IMR-90 (cell line): ENCODE measurements around the gene LTBP1. TPM values are rescaled to one million over a fixed set of nuclear protein-coding genes. Genes with fewer than 3 reads are reported as not detected.

Experiments used
- ATAC-seq: fragments of 200-7000 bp; cut with Tn5 transposase; 2 replicates; pipeline ENCODE4 v1.9.1; 2020; ENCODE audit warnings: low read depth, mild to moderate bottlenecking, moderate library complexity
- BruUV-seq: library from RNA; stranded (reverse); fragments of 400-500 nt; replicated peaks from 2 replicates; lab custom pipeline; 2021; lab: Mats Ljungman, UMichigan
- CTCF ChIA-PET: fragments of 300-600 bp; formaldehyde crosslinking; extraction: SDS; loops from one replicate; lab custom pipeline; 2021; ENCODE audit warnings: antibody characterized with exemption; lab: Yijun Ruan, JAX
- POLR2A ChIA-PET: fragments of 300-600 bp; sonication (Branson Sonifier 250); formaldehyde crosslinking; loops from one replicate; lab custom pipeline; 2022; ENCODE audit warnings: antibody characterized with exemption; ENCODE audit not compliant: unreplicated experiment; lab: Charles Lee
- DNase-seq: peaks from one replicate; pipeline ENCODE4 v3.0.0; 2013
- H2AFZ ChIP-seq: replicated peaks from 2 replicates; pipeline ENCODE3; 2013; ENCODE audit warnings: low read length, mild to moderate bottlenecking; ENCODE audit not compliant: poor library complexity
- H2AK5ac ChIP-seq: 2 replicates; pipeline ENCODE4 v1.6.1; 2013; ENCODE audit warnings: low read depth, low read length, inconsistent platforms
- H2AK9ac ChIP-seq: replicated peaks from 2 replicates; pipeline ENCODE3; 2013; ENCODE audit warnings: mild to moderate bottlenecking, low read depth, low read length, moderate library complexity; ENCODE audit not compliant: poor library complexity
- H2BK120ac ChIP-seq: 2 replicates; pipeline ENCODE4 v1.6.1; 2013; ENCODE audit warnings: low read depth, low read length, inconsistent platforms
- H2BK15ac ChIP-seq: 3 replicates; pipeline ENCODE4 v1.6.1; 2013; ENCODE audit warnings: low read depth, low read length, inconsistent platforms
- H2BK20ac ChIP-seq: 2 replicates; pipeline ENCODE4 v1.6.1; 2013; ENCODE audit warnings: low read depth, mild to moderate bottlenecking, inconsistent platforms, low read length, moderate library complexity
- H2BK5ac ChIP-seq: 2 replicates; pipeline ENCODE4 v1.6.1; 2013; ENCODE audit warnings: mild to moderate bottlenecking, low read depth, low read length, inconsistent platforms; ENCODE audit not compliant: poor library complexity, severe bottlenecking
- H3K14ac ChIP-seq: replicated peaks from 2 replicates; pipeline ENCODE4 v1.6.1; 2013; ENCODE audit warnings: low read depth, low read length, inconsistent platforms
- H3K18ac ChIP-seq: 2 replicates; pipeline ENCODE4 v1.6.1; 2013; ENCODE audit warnings: low read depth, low read length, control low read depth
- H3K23ac ChIP-seq: 2 replicates; pipeline ENCODE4 v1.6.1; 2013; ENCODE audit warnings: low read depth, low read length, inconsistent platforms
- H3K27ac ChIP-seq: 2 replicates; pipeline ENCODE4 v1.5.1; 2013; ENCODE audit warnings: mild to moderate bottlenecking, control low read depth, low read length; ENCODE audit not compliant: insufficient read depth
- H3K27me3 ChIP-seq: 2 replicates; pipeline ENCODE4 v1.6.1; 2013; ENCODE audit warnings: low read length; ENCODE audit not compliant: control insufficient read depth, insufficient read depth
- H3K36me3 ChIP-seq: 2 replicates; pipeline ENCODE4 v1.6.1; 2013; ENCODE audit warnings: low read length, mixed read lengths; ENCODE audit not compliant: control insufficient read depth, insufficient read depth
- H3K4ac ChIP-seq: 2 replicates; pipeline ENCODE4 v1.6.1; 2013; ENCODE audit warnings: low read depth, low read length, inconsistent platforms
- H3K4me1 ChIP-seq: 2 replicates; pipeline ENCODE4 v1.6.1; 2013; ENCODE audit warnings: low read length, mixed read lengths; ENCODE audit not compliant: control insufficient read depth, insufficient read depth
- H3K4me2 ChIP-seq: 2 replicates; pipeline ENCODE4 v1.6.1; 2013; ENCODE audit warnings: low read depth, mild to moderate bottlenecking, control low read depth, low read length, moderate library complexity
- H3K4me3 ChIP-seq: 2 replicates; pipeline ENCODE4 v1.5.1; 2013; ENCODE audit warnings: low read depth, mild to moderate bottlenecking, control low read depth, low read length, moderate library complexity; ENCODE audit not compliant: insufficient read depth
- H3K56ac ChIP-seq: 2 replicates; pipeline ENCODE4 v1.6.1; 2013; ENCODE audit warnings: low read length, inconsistent platforms; ENCODE audit not compliant: insufficient read depth; ENCODE audit errors: extremely low read depth
- H3K79me1 ChIP-seq, 2 experiments: 2 replicates each; pipeline ENCODE4 v1.6.1; 2013; ENCODE audit warnings: low read length in 2 of 2, inconsistent platforms in 1 of 2, low read depth in 1 of 2
- H3K9ac ChIP-seq: 2 replicates; pipeline ENCODE4 v1.6.1; 2013; ENCODE audit warnings: low read depth, low read length, control low read depth
- H3K9me1 ChIP-seq: 2 replicates; pipeline ENCODE4 v1.6.1; 2013; ENCODE audit warnings: low read length, inconsistent platforms; ENCODE audit not compliant: insufficient read depth
- H3K9me3 ChIP-seq: 2 replicates; pipeline ENCODE4 v1.6.1; 2013; ENCODE audit warnings: low read length; ENCODE audit not compliant: control insufficient read depth, insufficient read depth
- H4K20me1 ChIP-seq: 2 replicates; pipeline ENCODE4 v1.6.1; 2013; ENCODE audit warnings: low read length, inconsistent platforms; ENCODE audit not compliant: insufficient read depth
- H4K5ac ChIP-seq: 2 replicates; pipeline ENCODE4 v1.6.1; 2013; ENCODE audit warnings: mild to moderate bottlenecking, low read depth, low read length, control low read depth
- H4K8ac ChIP-seq, 2 experiments: 2 replicates each; pipeline ENCODE4 v1.6.1; 2013; ENCODE audit warnings: low read depth in 2 of 2, low read length in 2 of 2, control low read depth in 1 of 2, inconsistent platforms in 1 of 2
- H4K91ac ChIP-seq: 2 replicates; pipeline ENCODE4 v1.6.1; 2013; ENCODE audit warnings: low read depth, low read length, inconsistent platforms; ENCODE audit not compliant: insufficient read depth
- CEBPB ChIP-seq: IDR thresholded peaks from 2 replicates; pipeline ENCODE4 v1.6.1; 2012; ENCODE audit warnings: low read depth, low read length, improper control_type of control experiment
- CHD1 ChIP-seq: IDR thresholded peaks from 2 replicates; pipeline ENCODE4 v1.6.1; 2012; ENCODE audit warnings: low read depth, low read length, improper control_type of control experiment
- NFE2L2 ChIP-seq: fragments of 150-350 bp; IDR thresholded peaks from 2 replicates; pipeline ENCODE4 v1.6.1; 2016; ENCODE audit warnings: low read depth, mild to moderate bottlenecking, low read length
- RFX5 ChIP-seq: IDR thresholded peaks from 2 replicates; pipeline ENCODE4 v1.8.0; 2012; ENCODE audit warnings: low read depth, mild to moderate bottlenecking, low read length, moderate library complexity
- WGBS, 2 experiments: methylation state at CpG; one replicate each; pipeline versions ENCODE4 v1.1.5 to v1.1.7; 2013; ENCODE audit warnings: missing lambda C conversion rate in 2 of 2; ENCODE audit not compliant: insufficient read length in 1 of 2; ENCODE audit errors: extremely low coverage in 2 of 2; 5-methylcytosine and 5-hydroxymethylcytosine counted together
- dilution Hi-C: fragments of 300-500 bp; cut with HindIII; formaldehyde crosslinking; loops from one replicate; pipeline ENCODE4 v1.14.3; 2018; ENCODE audit warnings: low sequenced_read_pairs; ENCODE audit not compliant: unreplicated experiment
- in situ Hi-C: fragments of 300-500 bp; cut with MboI; formaldehyde crosslinking; loops from 3 replicates; pipeline ENCODE4 v1.14.3; 2019; ENCODE audit warnings: low sequenced_read_pairs, inconsistent platforms, mixed read lengths
- intact Hi-C: fragments of 100-400 bp; cut with micrococcal nuclease; formaldehyde crosslinking; loops from 2 replicates; pipeline ENCODE4 v1.10.0; 2022
- polyA plus RNA-seq, 3 experiments: library from polyadenylated mRNA; depleted of rRNA; stranded (reverse); fragments of >200 nt; gene quantifications; 2 replicates each; pipeline ENCODE4 v1.2.3, GENCODE V29; 2012; ENCODE audit warnings: low replicate concordance in 1 of 3
- total RNA-seq: library from RNA; depleted of rRNA; stranded (reverse); fragments of >200 nt; gene quantifications from 2 replicates; pipeline ENCODE4 v1.2.3, GENCODE V29; 2012

Gene LTBP1
- total and polyA plus RNA-seq, 2 of the 4 experiments (the other 2 are of a cell fraction) = 235 to 326 TPM

GRCh38 chr2:33129263-33130053, 182.7 kb downstream of the LTBP1 start:
- Histone ChIP-seq H3K4me2 (no peak overlapping the region), H3K14ac (no peak overlapping the region), H3K9me3 (no peaks in the 10 kb centered on the region), H2BK20ac (peak overlapping the region; percentile 36; the same call in 1 of the 2 replicates), H2BK5ac (no peak overlapping the region), H3K23ac (no peak overlapping the region), H3K4me3 (no peak overlapping the region), H2AK5ac (no peak overlapping the region; the same call in 1 of the 2 replicates), H3K4ac (peak overlapping the region; percentile 2; the same call in 1 of the 2 replicates), H2AFZ (no peak overlapping the region), H2BK120ac (peak overlapping the region; percentile 91), H3K27me3 (no peaks in the 10 kb centered on the region), H4K91ac (no peak overlapping the region), H3K9me1 (peaks cover 25% of the 10 kb centered on the region), H3K18ac (no peak overlapping the region), H3K36me3 (peaks cover 2% of the 10 kb centered on the region; the same call in 1 of the 2 replicates), H4K8ac (no peak overlapping the region), H3K56ac (no peak overlapping the region), H2BK15ac (peak overlapping the region; percentile 33; the same call in 2 of the 3 replicates), H3K27ac (no peak overlapping the region), H4K20me1 (no peaks in the 10 kb centered on the region), H2AK9ac (no peak overlapping the region), H4K5ac (no peak overlapping the region; the same call in 1 of the 2 replicates), H3K9ac (no peak overlapping the region), H3K79me1 (peaks cover 23 to 54% of the 10 kb centered on the region in 2 experiments), H3K4me1 (peaks cover 18% of the 10 kb centered on the region)
- ChIA-PET POLR2A (no interaction called here), CTCF (interaction anchor here (0.8 kb wide), 1 partner anchor 58 kb away, joined by 3 read pairs; no protein-coding TSS in a partner anchor)
- TF ChIP-seq RFX5 (no peak), NFE2L2 (no peak), CHD1 (no peak), CEBPB (peak; percentile 29; the same call in 1 of the 2 replicates)
- dilution Hi-C loops = no loop called here
- intact Hi-C loops = loop anchor here (5.0 to 10.0 kb wide), 3 partner anchors 107 to 455 kb away; no protein-coding TSS in a partner anchor
- WGBS, 2 experiments = no CpG with 5 or more reads among the region's 7 CpGs
- DNase-seq (no peak), ATAC-seq (no peak)
- no TSS peak for BruUV-seq
- in situ Hi-C loops = loop anchor here (10.0 kb wide), 1 partner anchor 185 kb away; the partner anchor contains the start of gene LTBP1
